ENCODE data around the gene SNCAIP. TPM values are rescaled to one million over a fixed set of nuclear protein-coding genes. Genes with fewer than 3 reads are reported as not detected.

The SNCAIP gene
- total and polyA plus RNA-seq, 7 donors, result 0.18 to 0.87 (median 0.38) TPM

DNA sequence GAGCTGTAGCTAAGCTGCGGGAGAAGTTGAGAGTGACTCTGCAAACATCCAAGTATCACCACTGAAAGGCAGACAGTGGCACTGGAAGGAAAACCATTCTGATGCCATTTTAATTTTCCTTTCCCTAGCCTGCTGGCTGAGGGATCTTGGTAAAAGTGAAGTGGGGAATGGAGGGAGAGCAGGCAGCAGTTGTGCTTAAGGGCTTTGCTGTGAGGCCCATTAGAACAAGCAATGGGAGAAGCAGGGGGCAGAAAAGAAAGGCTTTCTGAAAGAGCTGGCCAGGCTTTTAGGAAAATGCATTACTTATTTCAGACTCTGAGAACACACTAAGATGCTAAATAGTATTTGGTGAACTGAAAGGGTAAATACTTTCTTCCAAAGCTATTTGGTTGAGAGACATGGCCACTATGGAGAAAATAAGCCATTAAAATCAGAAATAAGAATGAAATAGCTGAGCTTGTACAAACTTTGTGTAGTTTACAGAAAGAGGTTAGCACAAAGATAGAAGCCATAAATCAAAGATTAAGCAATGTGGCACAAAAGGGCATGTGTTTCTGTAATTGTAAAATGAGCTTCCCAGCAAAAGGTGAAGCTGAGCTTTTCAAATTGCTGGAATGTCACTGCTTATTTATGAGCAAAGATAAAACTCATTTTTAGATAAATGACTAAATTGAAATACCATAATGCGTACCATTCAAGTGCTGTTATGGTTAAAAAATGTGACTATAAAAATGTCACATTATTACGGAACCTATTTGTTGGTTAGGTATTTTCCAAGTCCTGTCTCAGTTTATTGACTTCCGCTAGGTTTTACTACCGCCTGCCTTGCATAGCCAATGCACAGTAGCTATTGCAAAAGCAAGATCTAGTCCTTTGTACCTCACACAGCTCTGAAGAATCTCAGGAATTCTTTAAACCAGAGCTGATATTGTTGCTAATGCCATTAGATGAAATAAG, 20.8 kb downstream of the SNCAIP start:
- WGBS, 3 donors, result 84 to 85% (median 84%) methylated on average over 5 of the region's 5 CpGs
- Histone ChIP-seq H3K9me3 (no peaks in the 10 kb centered on the region), H3K4me3 (no peak overlapping the region), H3K27ac (no peak overlapping the region), H3K36me3 (ENCODE audit: insufficient read depth in 1 of 2, low read depth in 1 of 2) (no peaks in the 10 kb centered on the region), H3K27me3 (ENCODE audit: insufficient read depth in 3 of 3, low read length in 2 of 3) (no peaks in the 10 kb centered on the region), H3K4me1 (no peaks in the 10 kb centered on the region)
- no peak for ATAC-seq
- no peak for DNase-seq
- intact Hi-C loops (cut with DNase I), result no loop called here
- TF ChIP-seq, protein P1, sequence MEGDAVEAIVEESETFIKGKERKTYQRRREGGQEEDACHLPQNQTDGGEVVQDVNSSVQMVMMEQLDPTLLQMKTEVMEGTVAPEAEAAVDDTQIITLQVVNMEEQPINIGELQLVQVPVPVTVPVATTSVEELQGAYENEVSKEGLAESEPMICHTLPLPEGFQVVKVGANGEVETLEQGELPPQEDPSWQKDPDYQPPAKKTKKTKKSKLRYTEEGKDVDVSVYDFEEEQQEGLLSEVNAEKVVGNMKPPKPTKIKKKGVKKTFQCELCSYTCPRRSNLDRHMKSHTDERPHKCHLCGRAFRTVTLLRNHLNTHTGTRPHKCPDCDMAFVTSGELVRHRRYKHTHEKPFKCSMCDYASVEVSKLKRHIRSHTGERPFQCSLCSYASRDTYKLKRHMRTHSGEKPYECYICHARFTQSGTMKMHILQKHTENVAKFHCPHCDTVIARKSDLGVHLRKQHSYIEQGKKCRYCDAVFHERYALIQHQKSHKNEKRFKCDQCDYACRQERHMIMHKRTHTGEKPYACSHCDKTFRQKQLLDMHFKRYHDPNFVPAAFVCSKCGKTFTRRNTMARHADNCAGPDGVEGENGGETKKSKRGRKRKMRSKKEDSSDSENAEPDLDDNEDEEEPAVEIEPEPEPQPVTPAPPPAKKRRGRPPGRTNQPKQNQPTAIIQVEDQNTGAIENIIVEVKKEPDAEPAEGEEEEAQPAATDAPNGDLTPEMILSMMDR (IDR thresholded peaks at IDR 0.05), result no peak

DNA sequence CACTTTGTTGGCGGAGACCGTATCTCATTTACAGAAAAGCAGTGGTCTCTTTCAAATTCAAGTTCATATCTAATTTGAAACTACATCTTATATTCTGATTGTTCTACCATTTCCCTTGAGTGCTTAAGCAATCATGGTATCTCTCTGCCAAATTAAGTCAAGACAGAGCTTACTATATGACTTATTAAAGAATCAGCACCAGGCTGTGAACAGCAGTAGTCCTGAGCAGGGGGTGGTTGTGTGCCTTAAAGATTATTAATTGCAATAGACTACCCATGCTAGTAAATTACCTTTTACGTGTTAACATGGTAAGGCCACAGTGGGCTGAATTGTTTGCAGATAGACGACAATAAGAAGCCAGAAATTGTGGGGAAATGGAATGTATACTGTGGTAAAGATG, 21.5 kb downstream of the SNCAIP start:
- no peaks in the 10 kb centered on the region for H3K4me1 ChIP-seq
- H3K9me3 ChIP-seq, result no peaks in the 10 kb centered on the region
- WGBS, 3 donors, result 86 to 89% (median 89%) methylated on average over 4 of the region's 4 CpGs
- intact Hi-C loops (cut with DNase I), result no loop called here
- no peaks in the 10 kb centered on the region for H3K36me3 ChIP-seq (ENCODE audit: insufficient read depth in 1 of 2, low read depth in 1 of 2)
- ATAC-seq, result no peak
- H3K27me3 ChIP-seq (ENCODE audit: insufficient read depth in 3 of 3, low read length in 2 of 3), result no peaks in the 10 kb centered on the region
- H3K27ac ChIP-seq, result no peak overlapping the region
- no peak overlapping the region for H3K4me3 ChIP-seq
- no peak for DNase-seq
- TF ChIP-seq, protein P1 (IDR thresholded peaks at IDR 0.05), result no peak

DNA sequence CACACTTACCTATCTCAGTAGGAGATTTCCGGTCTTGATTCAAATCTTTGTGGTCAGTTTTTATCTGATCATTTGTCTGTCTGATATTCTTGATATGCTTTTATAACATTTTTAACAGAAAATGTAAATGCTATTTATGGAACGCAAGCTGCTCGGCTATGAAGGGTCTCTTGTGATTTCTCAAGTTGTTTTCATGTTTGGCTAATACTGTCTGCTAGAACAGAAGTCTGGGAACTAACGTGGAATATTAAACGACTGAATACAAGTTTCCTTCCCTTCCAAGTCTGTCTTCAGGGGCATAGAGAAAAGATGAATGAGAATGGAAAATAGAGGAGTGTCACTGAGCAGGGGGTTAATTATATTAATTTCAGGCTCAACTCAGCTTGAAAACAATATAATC, 27.6 kb downstream of the SNCAIP start:
- Histone ChIP-seq H3K36me3 (ENCODE audit: insufficient read depth in 1 of 2, low read depth in 1 of 2) (no peaks in the 10 kb centered on the region), H3K9me3 (no peaks in the 10 kb centered on the region), H3K4me3 (no peak overlapping the region), H3K27ac (no peak overlapping the region), H3K4me1 (no peaks in the 10 kb centered on the region), H3K27me3 (ENCODE audit: insufficient read depth in 3 of 3, low read length in 2 of 3) (no peaks in the 10 kb centered on the region)
- ATAC-seq (no peak), DNase-seq (no peak)
- TF ChIP-seq, protein P1 (IDR thresholded peaks at IDR 0.05), result no peak
- intact Hi-C loops (cut with DNase I), result no loop called here
- WGBS, 3 donors, result 69 to 77% (median 76%) methylated on average over 5 of the region's 5 CpGs

DNA sequence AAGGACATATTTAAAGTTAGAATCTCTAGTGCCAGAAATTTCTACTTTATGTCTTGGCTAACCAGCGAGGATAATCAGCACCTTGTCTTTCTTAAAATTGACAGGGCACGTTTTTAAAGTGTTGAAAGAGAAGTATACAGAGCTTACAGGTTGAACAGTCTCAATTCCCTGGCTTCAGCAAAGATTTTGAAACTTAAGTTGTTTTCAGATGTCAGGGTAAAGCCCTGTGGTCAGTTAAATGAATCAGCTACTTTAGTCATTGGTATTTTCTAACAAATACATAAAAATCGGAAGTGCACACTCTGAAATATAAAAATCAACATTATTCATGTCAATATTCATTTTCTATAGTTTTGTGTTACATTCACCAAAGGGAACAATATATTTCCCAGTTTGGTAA, 29.1 kb downstream of the SNCAIP start:
- no peaks in the 10 kb centered on the region for H3K27me3 ChIP-seq (ENCODE audit: insufficient read depth in 3 of 3, low read length in 2 of 3)
- H3K9me3 ChIP-seq, result no peaks in the 10 kb centered on the region
- no peak overlapping the region for H3K27ac ChIP-seq
- intact Hi-C loops (cut with DNase I), result no loop called here
- no peak overlapping the region for H3K4me3 ChIP-seq
- ATAC-seq (no peak), DNase-seq (no peak)
- 48 to 61% (median 50%) methylated on average over 3 of the region's 3 CpGs for WGBS, 3 donors
- no peaks in the 10 kb centered on the region for H3K36me3 ChIP-seq (ENCODE audit: insufficient read depth in 1 of 2, low read depth in 1 of 2)
- TF ChIP-seq, protein P1 (IDR thresholded peaks at IDR 0.05), result no peak
- H3K4me1 ChIP-seq, result no peaks in the 10 kb centered on the region
